Ectodermal cell (in vitro differentiated cells): ENCODE data around the gene PHF12.

ENCODE experiments used
- H3K27ac ChIP-seq: 2 replicates; pipeline ENCODE4 v1.7.0; 2013; ENCODE audit warnings: mild to moderate bottlenecking, low read depth, low read length; ENCODE audit not compliant: insufficient read depth, poor library complexity, severe bottlenecking
- H3K27me3 ChIP-seq: 2 replicates; pipeline ENCODE4 v1.7.0; 2013; ENCODE audit warnings: mild to moderate bottlenecking, low read length; ENCODE audit not compliant: insufficient read depth, control insufficient read depth, poor library complexity, severe bottlenecking
- H3K36me3 ChIP-seq: one replicate; pipeline ENCODE4 v1.7.0; 2013; ENCODE audit warnings: low read length; ENCODE audit not compliant: control insufficient read depth, insufficient read depth
- H3K4me1 ChIP-seq: one replicate; pipeline ENCODE4 v1.7.0; 2013; ENCODE audit warnings: low read length; ENCODE audit not compliant: control insufficient read depth, insufficient read depth
- H3K4me3 ChIP-seq: 2 replicates; pipeline ENCODE4 v1.7.0; 2013; ENCODE audit warnings: low read depth, low read length, control low read depth; ENCODE audit not compliant: insufficient read depth
- H3K9me3 ChIP-seq: 2 replicates; pipeline ENCODE4 v1.7.0; 2013; ENCODE audit warnings: mild to moderate bottlenecking, low read length, moderate library complexity; ENCODE audit not compliant: control insufficient read depth
- WGBS, 2 experiments: methylation state at CpG; one replicate each; pipeline ENCODE4 v1.1.7; 2013; ENCODE audit warnings: missing lambda C conversion rate in 2 of 2; 5-methylcytosine and 5-hydroxymethylcytosine counted together

Gene PHF12

DNA sequence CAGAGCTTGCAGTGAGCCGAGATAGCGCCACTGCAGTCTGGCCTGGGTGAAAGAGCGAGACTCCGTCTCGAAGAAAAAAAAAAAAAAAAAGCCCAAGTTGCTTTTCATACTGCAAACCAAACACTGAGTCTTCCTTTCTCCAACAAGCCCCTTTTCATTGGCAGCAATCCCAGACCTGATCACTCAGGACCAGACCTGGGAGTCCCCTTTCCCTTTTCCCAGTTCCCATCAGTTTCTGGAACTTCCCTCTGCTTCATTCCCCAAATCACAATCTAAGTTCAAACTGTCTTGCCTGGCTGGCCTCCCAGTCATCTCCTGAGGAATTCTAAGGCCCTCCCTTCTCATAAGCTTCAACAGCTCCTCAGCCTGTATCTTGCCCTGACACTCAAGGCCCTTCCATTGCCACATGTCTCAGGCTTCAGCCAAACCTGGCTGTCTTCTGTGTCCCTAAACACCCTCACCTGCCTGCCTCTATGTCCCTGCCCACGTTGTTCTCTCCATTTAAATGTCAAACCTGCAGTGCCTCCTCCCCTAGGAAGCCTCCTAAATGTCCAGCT lies 11.8 kb upstream of the PHF12 start:
- 84% methylated on average over 6 of the region's 6 CpGs for WGBS, 2 experiments
- no peak overlapping the region for H3K27ac ChIP-seq
- H3K4me3 ChIP-seq = no peak overlapping the region
- H3K27me3 ChIP-seq = no peaks in the 10 kb centered on the region
- peaks cover 5% of the 10 kb centered on the region for H3K4me1 ChIP-seq
- no peaks in the 10 kb centered on the region for H3K9me3 ChIP-seq
- H3K36me3 ChIP-seq = no peaks in the 10 kb centered on the region

DNA sequence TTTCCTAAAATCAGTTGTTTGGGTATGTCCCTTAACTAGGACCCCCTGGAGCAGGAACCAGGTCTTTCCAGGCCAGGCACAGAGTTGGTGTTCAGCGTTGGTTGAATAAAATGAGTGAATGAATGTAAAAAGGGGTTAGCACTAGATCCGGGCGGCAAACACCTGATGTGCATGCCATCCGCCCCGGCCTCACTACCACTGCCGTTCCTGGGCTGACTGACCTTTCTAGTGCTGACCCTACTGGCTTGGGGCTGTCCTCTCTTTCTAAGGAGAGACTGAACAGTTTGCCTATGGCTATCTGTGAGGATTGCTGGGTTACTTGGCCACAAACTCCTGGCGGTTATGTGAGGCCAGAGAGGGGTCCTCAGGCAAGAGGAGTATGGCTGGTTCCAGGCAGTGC lies 10.1 kb upstream of the PHF12 start:
- 95 to 96% methylated on average over 7 of the region's 7 CpGs for WGBS, 2 experiments
- H3K27me3 ChIP-seq = no peaks in the 10 kb centered on the region
- no peaks in the 10 kb centered on the region for H3K4me1 ChIP-seq
- no peaks in the 10 kb centered on the region for H3K36me3 ChIP-seq
- no peak overlapping the region for H3K4me3 ChIP-seq
- H3K9me3 ChIP-seq = no peaks in the 10 kb centered on the region
- no peak overlapping the region for H3K27ac ChIP-seq

DNA sequence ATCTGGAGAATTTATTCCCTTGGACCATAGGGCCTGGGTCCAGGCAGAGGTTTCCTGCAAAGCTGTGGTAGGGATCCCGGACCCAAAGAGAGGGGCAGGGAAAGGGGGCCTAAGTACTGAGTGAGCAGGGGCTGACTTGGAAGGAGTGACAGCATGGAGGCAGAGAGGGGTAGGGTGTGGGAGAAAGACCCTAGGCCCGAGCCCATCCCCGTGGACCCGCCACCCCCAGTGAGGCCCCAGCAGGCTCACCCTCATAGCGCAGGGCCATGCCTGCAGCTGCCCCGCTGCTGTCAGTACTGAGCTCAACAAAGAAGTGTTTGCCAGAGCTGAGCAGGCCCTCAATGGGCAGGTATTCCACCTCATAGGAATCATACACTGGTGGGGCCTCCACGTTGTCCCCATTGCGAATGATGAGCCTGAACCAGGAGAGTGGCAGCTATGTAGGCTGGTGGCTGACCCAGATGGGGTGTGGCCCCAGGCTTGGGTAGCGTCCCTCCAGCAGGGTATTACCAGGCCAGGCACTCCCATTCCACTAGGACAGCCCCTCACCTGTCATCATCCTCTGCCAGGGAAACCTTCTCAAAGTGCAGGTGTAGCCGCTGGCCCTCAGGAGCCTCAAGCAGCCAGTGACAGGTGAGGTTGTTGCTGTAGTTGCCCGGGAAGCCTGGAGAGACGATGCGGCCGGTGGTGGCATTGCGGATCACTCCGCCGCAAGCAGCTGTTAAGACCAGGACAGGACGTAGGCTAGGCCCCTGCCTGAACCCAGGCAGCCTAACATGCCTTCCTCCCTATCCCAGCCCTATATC lies 9.1 kb upstream of the PHF12 start:
- Histone ChIP-seq H3K4me3 (no peak overlapping the region), H3K27me3 (no peaks in the 10 kb centered on the region), H3K36me3 (no peaks in the 10 kb centered on the region), H3K9me3 (no peaks in the 10 kb centered on the region), H3K4me1 (no peaks in the 10 kb centered on the region), H3K27ac (no peak overlapping the region)
- 95 to 96% methylated on average over 18 of the region's 18 CpGs for WGBS, 2 experiments

DNA sequence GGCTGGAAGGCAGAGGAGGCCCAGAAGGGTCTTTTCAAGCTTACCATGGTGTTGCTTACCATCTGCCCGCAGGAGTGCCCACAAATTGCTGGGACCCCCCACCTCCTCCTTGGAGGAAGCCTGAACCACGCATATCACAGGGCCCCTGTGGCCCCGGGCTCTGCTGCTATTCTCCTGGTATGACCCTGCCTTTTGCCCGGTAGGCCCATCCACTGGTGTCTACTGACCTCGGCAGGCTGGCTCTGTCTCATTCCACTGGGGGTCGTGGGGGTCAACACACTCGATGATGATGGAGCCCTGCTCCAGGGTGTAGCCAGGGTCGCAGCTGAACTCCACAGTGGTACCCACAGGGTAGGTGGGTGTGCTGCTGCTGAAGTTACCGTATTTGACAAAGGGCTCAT lies 8.2 kb upstream of the PHF12 start:
- 90 to 91% methylated on average over 9 of the region's 9 CpGs for WGBS, 2 experiments
- Histone ChIP-seq H3K36me3 (no peaks in the 10 kb centered on the region), H3K9me3 (no peaks in the 10 kb centered on the region), H3K27ac (no peak overlapping the region), H3K27me3 (no peaks in the 10 kb centered on the region), H3K4me1 (no peaks in the 10 kb centered on the region), H3K4me3 (no peak overlapping the region)

DNA sequence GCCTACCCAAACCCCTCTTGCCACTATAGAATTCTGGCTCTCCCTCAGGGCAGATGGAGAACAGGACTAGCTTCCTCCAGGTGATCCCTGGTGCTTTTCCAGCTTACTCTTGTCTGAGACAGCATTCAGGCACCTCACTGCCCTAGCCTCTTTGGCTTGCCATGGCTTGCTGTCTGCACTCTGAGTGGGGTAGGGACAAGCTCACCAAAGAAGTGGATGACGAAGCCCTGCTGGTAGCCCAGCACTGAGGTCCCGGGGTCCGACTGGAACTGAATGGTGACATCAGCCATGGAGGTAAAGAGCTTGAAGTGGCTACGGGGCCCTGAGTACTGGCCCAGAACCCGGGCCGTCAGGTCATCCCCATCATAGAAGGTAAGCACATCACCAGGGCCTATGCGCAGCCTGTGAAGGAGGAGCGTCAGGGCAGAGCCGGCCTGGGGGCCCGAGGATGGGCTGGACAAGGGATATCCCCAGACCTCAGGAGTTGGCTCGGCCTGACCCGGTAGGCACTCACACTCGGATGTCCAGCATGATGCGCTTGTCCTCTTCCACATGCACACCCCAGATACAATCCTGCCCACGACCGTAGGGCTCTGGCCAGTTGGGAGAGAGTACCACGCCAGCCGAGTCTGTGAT lies 7.6 kb upstream of the PHF12 start:
- Histone ChIP-seq H3K36me3 (no peaks in the 10 kb centered on the region), H3K9me3 (no peaks in the 10 kb centered on the region), H3K27me3 (no peaks in the 10 kb centered on the region), H3K4me3 (no peak overlapping the region), H3K27ac (no peak overlapping the region), H3K4me1 (no peaks in the 10 kb centered on the region)
- WGBS, 2 experiments = 94% methylated on average over 18 of the region's 18 CpGs

DNA sequence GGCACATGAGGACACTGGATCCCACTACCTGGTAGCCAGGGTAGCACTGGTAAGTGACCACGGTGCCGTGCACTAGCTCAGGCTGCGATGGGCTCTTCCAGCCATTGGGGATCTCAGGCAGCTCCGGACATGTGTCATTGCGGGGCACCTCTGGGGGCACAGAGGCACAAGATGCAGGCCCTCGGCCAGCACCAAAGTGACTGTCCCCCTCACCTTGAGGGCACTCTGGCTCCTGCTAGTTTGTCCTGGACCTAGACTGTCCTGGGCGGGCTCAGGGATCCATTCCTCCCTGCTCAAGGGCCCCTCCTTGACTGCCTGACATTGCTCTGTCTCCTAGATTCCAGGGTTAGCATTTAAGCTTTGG lies 6.7 kb upstream of the PHF12 start:
- H3K4me1 ChIP-seq = peaks cover under 1% of the 10 kb centered on the region
- H3K27ac ChIP-seq = no peak overlapping the region
- 93 to 97% methylated on average over 7 of the region's 7 CpGs for WGBS, 2 experiments
- no peak overlapping the region for H3K4me3 ChIP-seq
- H3K36me3 ChIP-seq = no peaks in the 10 kb centered on the region
- H3K27me3 ChIP-seq = no peaks in the 10 kb centered on the region
- H3K9me3 ChIP-seq = no peaks in the 10 kb centered on the region

DNA sequence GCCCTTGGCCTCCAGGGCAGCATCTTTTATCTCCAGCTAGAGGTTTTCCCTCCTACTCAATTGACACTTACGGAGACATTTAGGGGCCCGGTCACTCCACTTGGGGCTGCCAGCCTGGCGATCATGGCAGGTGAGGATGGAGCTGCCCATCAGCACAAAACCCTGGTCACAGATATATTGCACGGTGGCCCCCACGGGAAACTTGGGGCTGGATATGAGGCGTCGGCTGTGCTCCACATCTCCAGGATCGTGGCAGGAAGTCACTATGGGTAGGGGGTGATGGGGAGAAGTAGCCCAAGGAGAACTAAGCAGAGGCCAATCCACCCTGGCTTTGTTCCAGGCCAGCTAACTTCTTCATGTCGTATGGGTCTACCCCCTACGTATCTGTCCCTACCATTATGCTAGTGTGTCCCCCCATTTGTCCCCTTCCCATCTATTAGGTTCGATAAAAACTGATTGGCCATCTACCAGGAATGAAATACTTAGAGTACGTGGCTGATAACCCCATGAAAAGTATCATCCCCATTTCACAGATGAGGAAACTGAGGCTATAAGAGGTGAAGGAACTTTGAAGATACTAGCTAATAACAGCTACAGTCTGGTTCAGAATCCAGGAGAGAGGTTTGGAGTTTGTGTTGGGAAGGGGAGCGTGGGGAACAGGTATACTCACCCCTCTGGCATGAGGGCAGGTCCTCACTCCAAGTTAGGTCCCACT lies 6.1 kb upstream of the PHF12 start:
- Histone ChIP-seq H3K9me3 (no peaks in the 10 kb centered on the region), H3K4me1 (peaks cover 5% of the 10 kb centered on the region), H3K36me3 (no peaks in the 10 kb centered on the region), H3K4me3 (no peak overlapping the region), H3K27ac (no peak overlapping the region), H3K27me3 (no peaks in the 10 kb centered on the region)
- 93 to 94% methylated on average over 13 of the region's 13 CpGs for WGBS, 2 experiments

DNA sequence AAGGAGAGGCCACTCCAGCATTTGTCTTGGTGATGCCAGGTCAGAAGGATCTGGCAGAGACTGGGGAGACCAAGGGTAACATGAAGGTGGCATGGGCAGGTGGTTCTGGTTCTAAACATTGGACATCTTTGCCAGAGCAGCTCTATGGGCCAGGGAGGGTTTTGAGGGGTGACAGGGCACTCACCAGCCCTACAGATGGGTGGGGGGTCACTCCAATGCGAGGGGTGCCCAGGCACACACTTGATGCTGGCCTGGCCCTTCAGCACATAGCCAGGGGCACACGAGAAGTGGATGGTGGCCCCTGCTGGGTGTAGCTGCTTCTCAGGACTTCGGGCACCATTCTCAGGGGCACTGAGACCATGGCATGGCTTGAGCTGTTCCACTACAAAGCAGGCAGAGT lies 5.5 kb upstream of the PHF12 start:
- Histone ChIP-seq H3K9me3 (no peaks in the 10 kb centered on the region), H3K27me3 (no peaks in the 10 kb centered on the region), H3K27ac (no peak overlapping the region), H3K36me3 (no peaks in the 10 kb centered on the region), H3K4me1 (peaks cover 5% of the 10 kb centered on the region), H3K4me3 (no peak overlapping the region)
- 92 to 95% methylated on average over 3 of the region's 3 CpGs for WGBS, 2 experiments

DNA sequence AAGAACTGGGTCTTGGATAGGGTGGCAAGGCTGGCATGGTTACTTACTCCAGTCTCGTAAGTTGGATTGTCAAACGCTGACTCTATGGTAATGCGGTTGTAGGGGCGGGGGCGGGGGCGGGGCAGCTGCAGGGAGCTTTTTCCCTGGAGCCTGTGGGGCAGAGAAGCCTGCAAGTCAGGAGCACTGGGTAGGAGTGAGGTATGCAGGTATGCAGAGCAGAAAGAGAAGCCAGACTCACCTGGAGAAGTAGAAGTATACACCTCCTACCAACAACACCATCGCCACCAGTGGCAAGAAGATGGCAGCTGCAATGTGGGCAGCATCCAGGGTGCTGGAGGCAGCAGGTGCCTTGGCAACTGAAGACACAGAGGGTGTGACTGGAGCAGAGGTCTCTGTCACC lies 4.8 kb upstream of the PHF12 start:
- Histone ChIP-seq H3K27me3 (no peaks in the 10 kb centered on the region), H3K4me1 (peaks cover 5% of the 10 kb centered on the region), H3K4me3 (no peak overlapping the region), H3K27ac (no peak overlapping the region), H3K36me3 (no peaks in the 10 kb centered on the region), H3K9me3 (no peaks in the 10 kb centered on the region)
- 75% methylated on average over 7 of the region's 7 CpGs for WGBS, 2 experiments

DNA sequence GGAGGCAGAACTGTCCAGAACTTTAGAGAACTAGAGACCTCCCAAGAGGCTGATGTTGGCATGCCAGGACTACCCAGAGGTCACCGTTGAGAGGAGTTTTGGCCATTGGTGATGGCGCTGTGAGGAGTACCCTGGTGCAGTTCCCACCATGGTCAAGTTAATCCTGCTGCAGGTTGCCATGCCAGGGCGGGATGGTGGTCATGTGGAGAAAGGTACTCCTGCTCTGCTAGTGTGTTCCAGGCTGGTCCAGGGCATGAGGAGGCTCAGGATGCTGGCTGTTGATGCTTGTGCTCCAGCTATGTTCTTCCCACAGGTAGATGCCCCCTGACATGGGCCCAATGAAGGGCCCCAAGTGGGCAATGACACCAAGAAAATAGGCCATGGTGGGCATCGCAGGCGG lies 4.1 kb upstream of the PHF12 start:
- Histone ChIP-seq H3K27me3 (no peaks in the 10 kb centered on the region), H3K9me3 (no peaks in the 10 kb centered on the region)
- 94 to 96% methylated on average over 5 of the region's 5 CpGs for WGBS, 2 experiments

More for the DNA sequence above, 4.1 kb upstream of the PHF12 start:
- H3K4me3 ChIP-seq = no peak overlapping the region
- peaks cover 5% of the 10 kb centered on the region for H3K4me1 ChIP-seq
- no peak overlapping the region for H3K27ac ChIP-seq
- no peaks in the 10 kb centered on the region for H3K36me3 ChIP-seq
